GM12878 (cell line): ENCODE results near the gene TMEM52. TPM values are rescaled to one million over a fixed set of nuclear protein-coding genes. Genes with fewer than 3 reads are reported as not detected.

ENCODE experiments used
- ATAC-seq: fragments of 200-7000 bp; cut with Tn5 transposase; 3 replicates; pipeline ENCODE4 v1.9.1; 2020; ENCODE audit warnings: mild to moderate bottlenecking, moderate library complexity
- BruUV-seq: library from RNA; stranded (reverse); fragments of 400-500 nt; replicated peaks from 2 replicates; lab custom pipeline; 2021; lab: Mats Ljungman, UMichigan
- CTCF ChIA-PET: fragments of 300-600 bp; sonication (Branson Sonifier 250); formaldehyde crosslinking; extraction: SDS; loops from one replicate; lab custom pipeline; 2021; ENCODE audit warnings: inconsistent platforms; lab: Yijun Ruan, JAX
- POLR2A ChIA-PET: fragments of 350-600 bp; formaldehyde crosslinking; extraction: SDS; loops from one replicate; lab custom pipeline; 2021; ENCODE audit warnings: inconsistent platforms; lab: Charles Lee
- RAD21 ChIA-PET: fragments of 300-600 bp; sonication (Branson Sonifier 250); formaldehyde crosslinking; loops from one replicate; lab custom pipeline; 2023; ENCODE audit warnings: antibody characterized with exemption; ENCODE audit not compliant: unreplicated experiment; lab: Charles Lee
- SMC1A ChIA-PET: fragments of 300-600 bp; sonication (Branson Sonifier 250); formaldehyde crosslinking; loops from one replicate; lab custom pipeline; 2023; ENCODE audit not compliant: unreplicated experiment, uncharacterized antibody; lab: Charles Lee
- DNase-seq: peaks from one replicate; pipeline ENCODE4 v3.0.0-alpha.2; 2011; ENCODE audit warnings: low read depth, low spot score
- FAIRE-seq: peaks from 3 replicates; lab custom pipeline; 2011; peaks lifted over from hg19 to GRCh38; lab: Jason Lieb, UNC
- H2AFZ ChIP-seq: 2 replicates; pipeline ENCODE4 v1.6.0; 2011; ENCODE audit warnings: low read depth, low read length, control low read depth; ENCODE audit not compliant: control insufficient read depth
- H3K27ac ChIP-seq: 2 replicates; pipeline ENCODE4 v1.5.1; 2011; ENCODE audit warnings: control low read depth; ENCODE audit not compliant: control insufficient read depth, insufficient read depth
- H3K27me3 ChIP-seq, 2 experiments: replicated peaks in 1 of 2; 2 replicates each; pipeline versions ENCODE4 v1.6.0 to v1.6.1; 2011; ENCODE audit warnings: low read length in 1 of 2; ENCODE audit not compliant: control insufficient read depth in 2 of 2, insufficient read depth in 2 of 2
- H3K36me3 ChIP-seq, 2 experiments: 2 replicates each; pipeline ENCODE4 v1.5.1; 2011; ENCODE audit warnings: low read length in 1 of 2; ENCODE audit not compliant: control insufficient read depth in 2 of 2, insufficient read depth in 2 of 2
- H3K4me1 ChIP-seq: 2 replicates; pipeline ENCODE4 v1.6.1; 2011; ENCODE audit warnings: mild to moderate bottlenecking, low read length, moderate library complexity, mixed read lengths; ENCODE audit not compliant: control insufficient read depth, insufficient read depth
- H3K4me2 ChIP-seq: 2 replicates; pipeline ENCODE4 v1.6.0; 2011; ENCODE audit warnings: control low read depth; ENCODE audit not compliant: control insufficient read depth, insufficient read depth
- H3K4me3 ChIP-seq: fragments of 200-600 bp; sonication (generic); 2 replicates; pipeline ENCODE4 v1.5.1; 2016
- H3K79me2 ChIP-seq: 2 replicates; pipeline ENCODE4 v1.6.0; 2011; ENCODE audit warnings: low read length; ENCODE audit not compliant: control insufficient read depth, insufficient read depth
- H3K9ac ChIP-seq: 2 replicates; pipeline ENCODE4 v1.8.0; 2011; ENCODE audit warnings: low read length, control low read depth, mixed read lengths; ENCODE audit not compliant: control insufficient read depth, insufficient read depth
- H3K9me3 ChIP-seq: replicated peaks from 3 replicates; pipeline ENCODE4 v1.5.1; 2011; ENCODE audit warnings: mild to moderate bottlenecking, low read length; ENCODE audit not compliant: control insufficient read depth, insufficient read depth
- H4K20me1 ChIP-seq: 2 replicates; pipeline ENCODE4 v1.6.0; 2011; ENCODE audit not compliant: control insufficient read depth, insufficient read depth
- ATF7 ChIP-seq: fragments of 450-650 bp; IDR thresholded peaks from 2 replicates; pipeline ENCODE4 v1.6.1; 2016; ENCODE audit warnings: low read depth, mild to moderate bottlenecking
- CREB1 ChIP-seq: IDR thresholded peaks from 2 replicates; pipeline ENCODE4 v1.6.1; 2012; ENCODE audit warnings: low read depth, mild to moderate bottlenecking, inconsistent platforms
- LARP7 ChIP-seq: fragments of 450-650 bp; IDR thresholded peaks from 2 replicates; pipeline ENCODE4 v1.6.1; 2017; ENCODE audit warnings: mild to moderate bottlenecking
- MXI1 ChIP-seq: fragments of 150-350 bp; IDR thresholded peaks from 2 replicates; pipeline ENCODE4 v1.6.1; 2011; ENCODE audit warnings: low read depth, mild to moderate bottlenecking, inconsistent platforms, low read length, improper control_type of control experiment
- RAD21 ChIP-seq: IDR thresholded peaks from 2 replicates; pipeline ENCODE4 v1.6.1; 2011; ENCODE audit warnings: mild to moderate bottlenecking, low read depth, low read length, moderate library complexity; ENCODE audit not compliant: insufficient read depth
- RAD51 ChIP-seq: fragments of 450-650 bp; IDR thresholded peaks from 2 replicates; pipeline ENCODE4 v1.6.1; 2016; ENCODE audit warnings: moderate library complexity, mild to moderate bottlenecking, inconsistent platforms
- RUNX3 ChIP-seq: IDR thresholded peaks from 2 replicates; pipeline ENCODE4 v1.6.1; 2012; ENCODE audit warnings: low read length, inconsistent platforms
- SMC3 ChIP-seq: IDR thresholded peaks from 2 replicates; pipeline ENCODE4 v1.6.1; 2011; ENCODE audit warnings: low read length, improper control_type of control experiment, borderline replicate concordance
- WGBS: methylation state at CpG from one replicate; pipeline ENCODE4 v1.1.6; 2016; ENCODE audit warnings: low lambda C conversion rate; ENCODE audit not compliant: insufficient replicate concordance, insufficient coverage; ENCODE audit errors: missing lambda C conversion rate; 5-methylcytosine and 5-hydroxymethylcytosine counted together
- in situ Hi-C: fragments of 300-500 bp; cut with MboI; formaldehyde crosslinking; loops from 9 replicates; pipeline ENCODE4 v1.14.3; 2018; ENCODE audit warnings: mixed read lengths
- intact Hi-C: fragments of 100-400 bp; cut with micrococcal nuclease; formaldehyde crosslinking; loops from one replicate; pipeline ENCODE4 v1.14.2; 2022; ENCODE audit not compliant: unreplicated experiment
- polyA plus RNA-seq, 11 experiments: library from polyadenylated mRNA; depleted of rRNA in 4 of 11; unstranded in 6 of 11; stranded (reverse) in 5 of 11; fragments of >200 nt; fragmentation: Nextera tagmentation in 4 of 11; fragmentation: Illumina TruSeq in 1 of 11; extraction: Ambion mirVana in 4 of 11; extraction: Trizol in 1 of 11; gene quantifications; 1 replicate in 1 of 11; 2 replicates in 10 of 11; pipeline versions ENCODE4 v1.2.1 to v1.2.3, GENCODE V29; 2011 to 2016; ENCODE audit warnings: inconsistent platforms in 2 of 11, missing spikeins in 2 of 11, low read depth in 1 of 11
- total RNA-seq, 4 experiments: library from RNA; depleted of rRNA in 3 of 4; stranded (reverse); fragments of >200 nt in 3 of 4; fragmentation: Illumina TruSeq in 1 of 4; extraction: Trizol in 1 of 4; gene quantifications; 2 replicates each; pipeline versions ENCODE4 v1.2.1 to v1.2.3, GENCODE V29; 2013 to 2021
- TF ChIP-seq, protein P1 (sequence below): IDR thresholded peaks from 2 replicates; pipeline ENCODE4 v1.6.1; 2012; ENCODE audit warnings: low read length, inconsistent platforms
- TF ChIP-seq, protein P2 (sequence below): fragments of 450-650 bp; IDR thresholded peaks from 2 replicates; pipeline ENCODE4 v1.6.1; 2016; ENCODE audit warnings: mild to moderate bottlenecking
- TF ChIP-seq, protein P3 (sequence below): fragments of 450-650 bp; formaldehyde crosslinking; IDR thresholded peaks from 2 replicates; pipeline ENCODE4 v1.5.0; 2022; ENCODE audit warnings: mild to moderate bottlenecking, missing genetic modification characterization

Gene TMEM52
- total and polyA plus RNA-seq, 10 of the 15 experiments (the other 5 are each of a cell fraction or from before 2014, with no cell fraction given): 0.17 to 0.33 (median 0.24) TPM; not detected in 7

DNA sequence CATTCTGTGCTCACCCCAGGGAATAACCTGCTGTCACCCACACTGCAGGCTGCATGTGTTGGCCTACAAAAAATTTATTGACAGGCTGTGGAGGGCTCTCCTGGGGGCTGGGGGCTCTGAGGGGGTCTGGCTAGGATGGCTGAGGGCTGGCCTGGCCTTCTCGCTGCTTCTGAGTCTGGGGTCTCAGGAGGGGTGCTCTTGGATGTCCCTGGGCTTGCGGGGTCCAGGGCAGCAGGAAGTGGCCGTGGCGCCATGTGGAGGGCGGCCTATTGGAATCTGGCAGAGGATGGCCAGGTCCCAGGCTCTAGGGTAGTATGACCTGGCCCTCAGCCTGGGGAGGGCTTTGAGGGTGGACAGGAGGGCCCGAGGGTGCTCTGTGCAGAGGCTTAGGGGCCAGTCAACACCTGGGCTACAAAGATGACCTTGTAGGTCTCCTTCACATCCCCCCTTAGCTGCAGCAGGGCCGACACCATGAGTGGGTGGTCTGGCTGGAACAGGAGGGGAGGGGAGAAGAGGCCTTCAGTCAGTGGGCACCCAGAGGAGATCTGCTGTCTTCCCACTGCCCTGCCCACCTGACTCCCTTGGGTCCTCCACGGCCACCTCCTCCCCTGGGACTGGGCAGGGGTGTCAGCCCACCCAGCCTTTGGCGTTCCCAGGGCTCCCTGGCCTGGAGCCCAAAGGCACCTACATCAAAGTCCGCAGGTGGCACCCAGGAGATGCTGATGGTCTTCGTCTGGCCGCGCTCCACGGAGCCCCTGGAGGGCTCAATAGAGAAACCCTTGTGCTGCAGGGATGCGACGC, 3.0 kb upstream of the TMEM52 start:
- Histone ChIP-seq H3K4me2 (no peak overlapping the region), H3K27me3 (peaks cover 0 to 2% of the 10 kb centered on the region in 2 experiments; a peak in 1 of 4 replicates), H3K4me1 (peaks cover 7% of the 10 kb centered on the region), H2AFZ (no peak overlapping the region), H3K36me3 (no peaks in the 10 kb centered on the region), H3K9ac (no peak overlapping the region), H3K79me2 (no peaks in the 10 kb centered on the region), H3K4me3 (no peak overlapping the region), H3K27ac (no peak overlapping the region), H4K20me1 (no peaks in the 10 kb centered on the region), H3K9me3 (no peaks in the 10 kb centered on the region)
- ATAC-seq: no peak
- FAIRE-seq: no peak
- WGBS: 45% methylated on average over 16 of the region's 16 CpGs
- TF ChIP-seq RUNX3: no peak
- in situ Hi-C loops: no loop called here
- BruUV-seq: no TSS peak
- ChIA-PET POLR2A (no interaction called here), CTCF (no interaction called here), RAD21 (no interaction called here), SMC1A (no interaction called here)
- intact Hi-C loops: no loop called here
- no peak for DNase-seq

DNA sequence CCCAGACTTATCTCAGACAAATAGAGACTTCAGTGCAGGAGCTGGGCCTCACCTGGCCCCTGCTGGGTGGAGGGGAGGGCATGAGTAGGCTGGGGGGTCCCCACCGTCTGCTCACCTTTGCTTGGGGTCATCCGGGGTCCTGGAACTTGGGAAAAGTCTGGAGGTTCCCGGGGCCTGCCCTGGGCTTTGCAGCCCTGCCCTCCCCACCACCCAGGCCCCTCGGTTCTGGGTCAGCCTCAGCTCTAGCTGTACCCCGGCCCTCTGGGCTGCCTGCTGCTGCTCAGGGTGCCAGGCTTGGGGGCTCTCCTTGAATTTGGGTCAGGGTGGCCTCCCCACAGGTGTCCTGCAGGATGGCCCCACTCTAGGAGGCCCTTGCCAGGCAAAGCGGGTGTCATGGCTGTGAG, 2.4 kb upstream of the TMEM52 start:
- ChIA-PET RAD21 (no interaction called here), SMC1A (no interaction called here), POLR2A (no interaction called here), CTCF (no interaction called here)
- no peaks in the 10 kb centered on the region for H3K79me2 ChIP-seq
- H4K20me1 ChIP-seq: no peaks in the 10 kb centered on the region
- no peak for DNase-seq
- intact Hi-C loops: no loop called here
- no peaks in the 10 kb centered on the region for H3K36me3 ChIP-seq
- in situ Hi-C loops: no loop called here
- 30% methylated on average over 6 of the region's 6 CpGs for WGBS
- no peak overlapping the region for H3K4me3 ChIP-seq
- no peak for ATAC-seq
- H3K27me3 ChIP-seq: peaks cover 0 to 2% of the 10 kb centered on the region in 2 experiments; a peak in 1 of 4 replicates
- no TSS peak for BruUV-seq
- no peak overlapping the region for H3K4me2 ChIP-seq
- FAIRE-seq: no peak
- no peak overlapping the region for H3K27ac ChIP-seq
- no peak overlapping the region for H2AFZ ChIP-seq
- H3K9ac ChIP-seq: no peak overlapping the region
- H3K9me3 ChIP-seq: no peaks in the 10 kb centered on the region
- H3K4me1 ChIP-seq: peaks cover 7% of the 10 kb centered on the region
- TF ChIP-seq, protein P1, sequence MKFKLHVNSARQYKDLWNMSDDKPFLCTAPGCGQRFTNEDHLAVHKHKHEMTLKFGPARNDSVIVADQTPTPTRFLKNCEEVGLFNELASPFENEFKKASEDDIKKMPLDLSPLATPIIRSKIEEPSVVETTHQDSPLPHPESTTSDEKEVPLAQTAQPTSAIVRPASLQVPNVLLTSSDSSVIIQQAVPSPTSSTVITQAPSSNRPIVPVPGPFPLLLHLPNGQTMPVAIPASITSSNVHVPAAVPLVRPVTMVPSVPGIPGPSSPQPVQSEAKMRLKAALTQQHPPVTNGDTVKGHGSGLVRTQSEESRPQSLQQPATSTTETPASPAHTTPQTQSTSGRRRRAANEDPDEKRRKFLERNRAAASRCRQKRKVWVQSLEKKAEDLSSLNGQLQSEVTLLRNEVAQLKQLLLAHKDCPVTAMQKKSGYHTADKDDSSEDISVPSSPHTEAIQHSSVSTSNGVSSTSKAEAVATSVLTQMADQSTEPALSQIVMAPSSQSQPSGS: no peak
- TF ChIP-seq, protein P2, sequence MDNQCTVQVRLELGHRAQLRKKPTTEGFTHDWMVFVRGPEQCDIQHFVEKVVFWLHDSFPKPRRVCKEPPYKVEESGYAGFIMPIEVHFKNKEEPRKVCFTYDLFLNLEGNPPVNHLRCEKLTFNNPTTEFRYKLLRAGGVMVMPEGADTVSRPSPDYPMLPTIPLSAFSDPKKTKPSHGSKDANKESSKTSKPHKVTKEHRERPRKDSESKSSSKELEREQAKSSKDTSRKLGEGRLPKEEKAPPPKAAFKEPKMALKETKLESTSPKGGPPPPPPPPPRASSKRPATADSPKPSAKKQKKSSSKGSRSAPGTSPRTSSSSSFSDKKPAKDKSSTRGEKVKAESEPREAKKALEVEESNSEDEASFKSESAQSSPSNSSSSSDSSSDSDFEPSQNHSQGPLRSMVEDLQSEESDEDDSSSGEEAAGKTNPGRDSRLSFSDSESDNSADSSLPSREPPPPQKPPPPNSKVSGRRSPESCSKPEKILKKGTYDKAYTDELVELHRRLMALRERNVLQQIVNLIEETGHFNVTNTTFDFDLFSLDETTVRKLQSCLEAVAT: no peak
- TF ChIP-seq SMC3 (no peak), MXI1 (no peak), RAD51 (no peak), RAD21 (no peak), LARP7 (no peak), ATF7 (no peak), CREB1 (no peak)
- TF ChIP-seq, protein P3, sequence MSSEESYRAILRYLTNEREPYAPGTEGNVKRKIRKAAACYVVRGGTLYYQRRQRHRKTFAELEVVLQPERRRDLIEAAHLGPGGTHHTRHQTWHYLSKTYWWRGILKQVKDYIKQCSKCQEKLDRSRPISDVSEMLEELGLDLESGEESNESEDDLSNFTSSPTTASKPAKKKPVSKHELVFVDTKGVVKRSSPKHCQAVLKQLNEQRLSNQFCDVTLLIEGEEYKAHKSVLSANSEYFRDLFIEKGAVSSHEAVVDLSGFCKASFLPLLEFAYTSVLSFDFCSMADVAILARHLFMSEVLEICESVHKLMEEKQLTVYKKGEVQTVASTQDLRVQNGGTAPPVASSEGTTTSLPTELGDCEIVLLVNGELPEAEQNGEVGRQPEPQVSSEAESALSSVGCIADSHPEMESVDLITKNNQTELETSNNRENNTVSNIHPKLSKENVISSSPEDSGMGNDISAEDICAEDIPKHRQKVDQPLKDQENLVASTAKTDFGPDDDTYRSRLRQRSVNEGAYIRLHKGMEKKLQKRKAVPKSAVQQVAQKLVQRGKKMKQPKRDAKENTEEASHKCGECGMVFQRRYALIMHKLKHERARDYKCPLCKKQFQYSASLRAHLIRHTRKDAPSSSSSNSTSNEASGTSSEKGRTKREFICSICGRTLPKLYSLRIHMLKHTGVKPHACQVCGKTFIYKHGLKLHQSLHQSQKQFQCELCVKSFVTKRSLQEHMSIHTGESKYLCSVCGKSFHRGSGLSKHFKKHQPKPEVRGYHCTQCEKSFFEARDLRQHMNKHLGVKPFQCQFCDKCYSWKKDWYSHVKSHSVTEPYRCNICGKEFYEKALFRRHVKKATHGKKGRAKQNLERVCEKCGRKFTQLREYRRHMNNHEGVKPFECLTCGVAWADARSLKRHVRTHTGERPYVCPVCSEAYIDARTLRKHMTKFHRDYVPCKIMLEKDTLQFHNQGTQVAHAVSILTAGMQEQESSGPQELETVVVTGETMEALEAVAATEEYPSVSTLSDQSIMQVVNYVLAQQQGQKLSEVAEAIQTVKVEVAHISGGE (CRISPR knock-in tag): no peak
